Calu3 (cell line): ENCODE data around the gene BDH1. TPM values are rescaled to one million over a fixed set of nuclear protein-coding genes. Genes with fewer than 3 reads are reported as not detected.

Experiments used
- BruUV-seq: library from RNA; stranded (reverse); fragments of 400-500 nt; replicated peaks from 2 replicates; lab custom pipeline; 2021; lab: Mats Ljungman, UMichigan
- CTCF ChIA-PET: fragments of 300-600 bp; sonication (Branson Sonifier 250); formaldehyde crosslinking; loops from one replicate; lab custom pipeline; 2022; ENCODE audit warnings: antibody characterized with exemption; lab: Charles Lee
- DNase-seq: peaks from one replicate; pipeline ENCODE4 v3.0.0; 2022
- H3K27ac Mint-ChIP-seq: one replicate; pipeline ENCODE4 v1.8.0; 2022; ENCODE audit warnings: mixed read lengths; ENCODE audit not compliant: unreplicated experiment
- H3K27me3 Mint-ChIP-seq: one replicate; pipeline ENCODE4 v1.8.0; 2022; ENCODE audit warnings: mixed read lengths; ENCODE audit not compliant: unreplicated experiment
- H3K36me3 Mint-ChIP-seq: one replicate; pipeline ENCODE4 v1.8.0; 2022; ENCODE audit warnings: mild to moderate bottlenecking, moderate library complexity, mixed read lengths; ENCODE audit not compliant: insufficient read depth, unreplicated experiment
- H3K4me1 Mint-ChIP-seq: one replicate; pipeline ENCODE4 v1.8.0; 2022; ENCODE audit warnings: mild to moderate bottlenecking, low read depth, mixed read lengths; ENCODE audit not compliant: unreplicated experiment
- H3K4me3 Mint-ChIP-seq: one replicate; pipeline ENCODE4 v1.8.0; 2022; ENCODE audit warnings: mild to moderate bottlenecking, low read depth, moderate library complexity, mixed read lengths; ENCODE audit not compliant: unreplicated experiment
- H3K9me3 Mint-ChIP-seq: one replicate; pipeline ENCODE4 v1.8.0; 2022; ENCODE audit warnings: low read depth, mixed read lengths; ENCODE audit not compliant: unreplicated experiment
- intact Hi-C: fragments of 100-400 bp; cut with micrococcal nuclease; formaldehyde crosslinking; loops from one replicate; pipeline ENCODE4 v1.10.0; 2022; ENCODE audit not compliant: unreplicated experiment
- total RNA-seq: library from RNA; stranded (reverse); gene quantifications from 2 replicates; pipeline ENCODE4 v1.2.3, GENCODE V29; 2022
- TF ChIP-seq, protein P1 (sequence below): fragments of 200-600 bp; IDR thresholded peaks from one replicate; pipeline ENCODE4 v1.8.0; 2022; ENCODE audit warnings: antibody characterized with exemption; ENCODE audit not compliant: unreplicated experiment

Gene BDH1
- total RNA-seq, 1 experiment from 2014 or later = 49.0 TPM

DNA sequence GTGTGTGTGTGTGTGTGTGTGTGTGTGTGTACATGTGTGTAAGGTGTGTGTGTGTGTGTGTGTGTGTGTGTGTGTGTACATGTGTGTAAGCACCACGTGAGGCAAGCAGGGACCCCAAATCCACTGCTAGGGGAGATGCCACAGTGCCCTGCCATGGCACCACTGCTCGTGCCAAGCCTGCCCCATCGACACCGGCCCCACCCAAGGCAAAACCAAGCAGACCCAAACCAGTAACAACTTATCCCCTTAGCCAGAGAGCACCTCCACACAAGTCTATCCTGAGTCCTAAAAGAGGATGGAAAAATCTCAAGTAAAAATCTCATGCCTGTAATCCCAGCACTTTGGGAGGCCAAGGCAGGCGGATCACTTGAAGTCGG is 45.1 kb downstream of the BDH1 start:
- BruUV-seq = no TSS peak
- Mint-ChIP-seq H3K4me1 (peaks cover 14% of the 10 kb centered on the region), H3K4me3 (no peak overlapping the region), H3K27me3 (no peaks in the 10 kb centered on the region), H3K36me3 (peaks cover 15% of the 10 kb centered on the region), H3K9me3 (no peaks in the 10 kb centered on the region), H3K27ac (no peak overlapping the region)
- intact Hi-C loops = no loop called here
- CTCF ChIA-PET = no interaction called here
- TF ChIP-seq, protein P1, sequence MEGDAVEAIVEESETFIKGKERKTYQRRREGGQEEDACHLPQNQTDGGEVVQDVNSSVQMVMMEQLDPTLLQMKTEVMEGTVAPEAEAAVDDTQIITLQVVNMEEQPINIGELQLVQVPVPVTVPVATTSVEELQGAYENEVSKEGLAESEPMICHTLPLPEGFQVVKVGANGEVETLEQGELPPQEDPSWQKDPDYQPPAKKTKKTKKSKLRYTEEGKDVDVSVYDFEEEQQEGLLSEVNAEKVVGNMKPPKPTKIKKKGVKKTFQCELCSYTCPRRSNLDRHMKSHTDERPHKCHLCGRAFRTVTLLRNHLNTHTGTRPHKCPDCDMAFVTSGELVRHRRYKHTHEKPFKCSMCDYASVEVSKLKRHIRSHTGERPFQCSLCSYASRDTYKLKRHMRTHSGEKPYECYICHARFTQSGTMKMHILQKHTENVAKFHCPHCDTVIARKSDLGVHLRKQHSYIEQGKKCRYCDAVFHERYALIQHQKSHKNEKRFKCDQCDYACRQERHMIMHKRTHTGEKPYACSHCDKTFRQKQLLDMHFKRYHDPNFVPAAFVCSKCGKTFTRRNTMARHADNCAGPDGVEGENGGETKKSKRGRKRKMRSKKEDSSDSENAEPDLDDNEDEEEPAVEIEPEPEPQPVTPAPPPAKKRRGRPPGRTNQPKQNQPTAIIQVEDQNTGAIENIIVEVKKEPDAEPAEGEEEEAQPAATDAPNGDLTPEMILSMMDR = no peak
- DNase-seq = no peak

GRCh38 chr3:197508924-197509775 is 46.6 kb downstream of the BDH1 start:
- TF ChIP-seq, protein P1 = no peak
- no TSS peak for BruUV-seq
- H3K4me1 Mint-ChIP-seq = peaks cover 8% of the 10 kb centered on the region
- intact Hi-C loops = loop anchor here (10.0 kb wide), 2 partner anchors 134 to 284 kb away; no protein-coding TSS in a partner anchor
- no peak overlapping the region for H3K27ac Mint-ChIP-seq
- CTCF ChIA-PET = interaction anchor here (0.6 kb wide), 1 partner anchor 26 kb away, joined by 5 read pairs; no protein-coding TSS in a partner anchor
- no peaks in the 10 kb centered on the region for H3K27me3 Mint-ChIP-seq
- no peak overlapping the region for H3K4me3 Mint-ChIP-seq
- DNase-seq = no peak
- no peaks in the 10 kb centered on the region for H3K9me3 Mint-ChIP-seq
- H3K36me3 Mint-ChIP-seq = peaks cover 10% of the 10 kb centered on the region

DNA sequence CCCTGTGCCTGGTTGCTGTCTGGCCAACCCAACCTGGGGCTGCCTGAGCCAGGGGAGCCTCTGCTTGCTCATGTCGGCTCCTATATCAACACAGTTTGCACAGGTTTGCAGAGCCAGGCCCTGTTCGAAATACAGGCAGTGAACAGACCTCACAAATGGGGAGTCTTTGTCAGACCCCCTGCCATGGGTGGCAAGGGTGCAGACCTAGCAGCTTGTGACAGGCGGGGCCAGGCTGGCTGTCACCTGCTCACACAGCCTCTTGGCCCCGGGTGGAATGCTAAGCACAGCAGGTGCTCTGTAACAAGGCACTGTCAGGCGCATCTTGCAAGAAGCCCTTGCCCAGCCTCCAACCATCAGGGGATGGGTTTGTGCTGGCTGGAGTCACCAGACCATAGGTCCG is 47.3 kb downstream of the BDH1 start:
- Mint-ChIP-seq H3K9me3 (no peaks in the 10 kb centered on the region), H3K27ac (no peak overlapping the region), H3K27me3 (no peaks in the 10 kb centered on the region), H3K4me1 (peaks cover 8% of the 10 kb centered on the region), H3K4me3 (no peak overlapping the region), H3K36me3 (peaks cover 10% of the 10 kb centered on the region)
- BruUV-seq = no TSS peak
- TF ChIP-seq, protein P1 = no peak
- CTCF ChIA-PET = no interaction called here
- no peak for DNase-seq
- intact Hi-C loops = loop anchor here (10.0 kb wide), 2 partner anchors 134 to 284 kb away; no protein-coding TSS in a partner anchor

DNA sequence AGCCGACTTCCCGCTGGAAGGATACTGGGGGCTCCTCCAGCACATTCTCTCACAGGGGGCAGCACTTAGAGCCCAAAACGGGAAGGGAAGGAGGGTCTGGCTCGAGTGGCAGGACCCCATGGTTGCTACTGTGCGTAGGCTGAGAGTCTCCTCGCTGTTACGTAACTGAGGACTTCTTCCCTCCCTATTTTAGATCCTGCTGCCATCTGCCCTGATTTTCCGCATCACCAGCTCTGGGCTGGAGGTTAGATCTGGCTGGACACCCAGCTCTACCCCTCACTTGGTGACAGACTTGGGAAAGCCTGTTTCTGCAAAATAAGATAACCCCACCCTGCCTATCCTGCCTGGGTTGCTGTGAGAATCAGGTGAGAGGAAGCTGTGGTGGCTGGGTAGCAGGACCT is 47.7 kb downstream of the BDH1 start:
- peaks cover 10% of the 10 kb centered on the region for H3K36me3 Mint-ChIP-seq
- no TSS peak for BruUV-seq
- intact Hi-C loops = loop anchor here (10.0 kb wide), 2 partner anchors 133 to 283 kb away; no protein-coding TSS in a partner anchor
- no peak overlapping the region for H3K4me3 Mint-ChIP-seq
- peaks cover 11% of the 10 kb centered on the region for H3K4me1 Mint-ChIP-seq
- H3K27ac Mint-ChIP-seq = no peak overlapping the region
- CTCF ChIA-PET = no interaction called here
- DNase-seq = no peak
- H3K27me3 Mint-ChIP-seq = no peaks in the 10 kb centered on the region
- TF ChIP-seq, protein P1 = no peak
- no peaks in the 10 kb centered on the region for H3K9me3 Mint-ChIP-seq
